GM12875 (cell line): ENCODE data around the gene CDCA8.

Experiments used
- H3K4me3 ChIP-seq: one replicate; pipeline ENCODE4 v1.5.1; 2011; ENCODE audit warnings: low read depth, low read length, control low read depth
- TF ChIP-seq, protein P1 (sequence below): IDR thresholded peaks from 2 replicates; pipeline ENCODE4 v1.5.1; 2011; ENCODE audit warnings: low read depth, mild to moderate bottlenecking, control low read depth, inconsistent platforms, low read length, moderate library complexity, borderline replicate concordance; ENCODE audit not compliant: insufficient read depth

CDCA8 gene

DNA sequence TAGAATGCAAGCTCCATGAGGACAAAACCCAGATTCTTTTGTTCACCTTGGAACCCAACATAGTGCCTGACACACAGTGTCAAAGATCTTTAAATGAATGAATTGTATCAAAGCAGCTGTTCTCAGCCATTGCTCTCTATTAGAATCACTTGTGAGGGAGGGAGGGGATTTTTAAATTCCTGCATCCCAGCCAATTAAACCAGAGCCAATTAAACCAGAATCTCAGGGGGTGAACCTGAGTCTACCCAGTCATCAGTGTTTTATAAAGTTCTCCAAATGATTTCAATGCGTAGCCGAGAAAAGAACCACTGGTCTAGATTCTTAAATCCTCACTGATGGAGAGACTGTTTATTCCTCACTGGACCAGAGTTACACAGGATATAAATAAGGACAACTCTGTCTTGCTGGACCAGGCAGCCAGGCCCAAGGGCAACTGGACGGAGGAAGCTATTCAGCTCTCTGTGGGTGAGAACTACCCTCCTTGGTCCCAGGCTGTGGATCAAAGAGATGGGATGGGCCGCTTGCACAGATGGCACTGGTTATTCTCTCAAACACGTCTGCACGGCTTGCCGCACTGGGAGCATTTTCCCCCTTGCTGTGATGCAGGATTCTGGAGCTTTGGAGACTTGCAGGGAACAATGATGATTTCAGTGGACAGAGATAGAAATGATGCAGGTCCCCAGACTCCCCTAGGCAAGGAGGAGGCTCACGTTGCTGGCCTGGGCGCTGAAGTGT, 20.0 kb upstream of the CDCA8 start:
- no peak overlapping the region for H3K4me3 ChIP-seq
- TF ChIP-seq, protein P1, sequence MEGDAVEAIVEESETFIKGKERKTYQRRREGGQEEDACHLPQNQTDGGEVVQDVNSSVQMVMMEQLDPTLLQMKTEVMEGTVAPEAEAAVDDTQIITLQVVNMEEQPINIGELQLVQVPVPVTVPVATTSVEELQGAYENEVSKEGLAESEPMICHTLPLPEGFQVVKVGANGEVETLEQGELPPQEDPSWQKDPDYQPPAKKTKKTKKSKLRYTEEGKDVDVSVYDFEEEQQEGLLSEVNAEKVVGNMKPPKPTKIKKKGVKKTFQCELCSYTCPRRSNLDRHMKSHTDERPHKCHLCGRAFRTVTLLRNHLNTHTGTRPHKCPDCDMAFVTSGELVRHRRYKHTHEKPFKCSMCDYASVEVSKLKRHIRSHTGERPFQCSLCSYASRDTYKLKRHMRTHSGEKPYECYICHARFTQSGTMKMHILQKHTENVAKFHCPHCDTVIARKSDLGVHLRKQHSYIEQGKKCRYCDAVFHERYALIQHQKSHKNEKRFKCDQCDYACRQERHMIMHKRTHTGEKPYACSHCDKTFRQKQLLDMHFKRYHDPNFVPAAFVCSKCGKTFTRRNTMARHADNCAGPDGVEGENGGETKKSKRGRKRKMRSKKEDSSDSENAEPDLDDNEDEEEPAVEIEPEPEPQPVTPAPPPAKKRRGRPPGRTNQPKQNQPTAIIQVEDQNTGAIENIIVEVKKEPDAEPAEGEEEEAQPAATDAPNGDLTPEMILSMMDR, result no peak

GRCh38 chr1:37673920-37674319, 18.4 kb upstream of the CDCA8 start:
- TF ChIP-seq, protein P1, result no peak
- no peak overlapping the region for H3K4me3 ChIP-seq

DNA sequence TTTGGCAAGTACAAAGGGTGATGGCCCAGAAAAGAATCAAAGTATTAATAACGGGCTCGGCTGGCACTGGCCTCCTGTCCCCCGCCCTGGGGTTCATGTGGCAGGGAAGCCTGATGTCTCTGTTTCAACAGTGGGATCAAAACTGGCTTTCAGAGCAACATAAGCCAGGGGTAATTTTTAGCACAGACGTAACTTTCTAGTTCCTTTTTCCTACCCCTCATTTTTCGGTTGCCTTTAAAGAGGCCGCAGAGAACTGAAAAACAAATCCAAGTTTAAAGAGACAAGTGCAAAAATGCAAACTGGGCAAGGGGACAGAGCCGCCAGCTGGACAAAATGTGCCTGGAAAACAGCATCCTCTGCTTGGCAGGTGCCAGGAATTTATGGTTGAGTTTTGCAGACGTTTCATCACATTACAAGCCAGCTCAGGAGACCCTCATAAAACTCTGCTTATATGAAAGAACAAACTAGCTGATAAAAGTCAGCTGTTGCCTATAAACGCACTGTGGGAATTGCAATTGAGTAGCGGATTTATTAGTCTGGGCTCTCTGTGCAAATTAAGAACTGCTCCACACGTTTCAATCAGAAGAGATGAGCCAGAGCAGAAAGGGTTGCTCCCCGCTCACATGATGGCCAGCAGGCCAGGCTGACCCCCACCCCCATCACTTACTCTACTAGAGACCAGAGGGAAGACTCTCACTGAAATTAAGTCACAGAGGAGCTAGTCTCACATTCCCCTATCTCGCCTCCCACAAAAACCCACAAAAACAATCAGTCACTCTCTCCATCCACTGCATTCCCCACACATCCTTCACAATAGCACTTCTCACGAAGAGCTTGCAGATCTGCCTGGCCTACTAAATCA, 15.8 kb upstream of the CDCA8 start:
- no peak overlapping the region for H3K4me3 ChIP-seq
- TF ChIP-seq, protein P1, result no peak

DNA sequence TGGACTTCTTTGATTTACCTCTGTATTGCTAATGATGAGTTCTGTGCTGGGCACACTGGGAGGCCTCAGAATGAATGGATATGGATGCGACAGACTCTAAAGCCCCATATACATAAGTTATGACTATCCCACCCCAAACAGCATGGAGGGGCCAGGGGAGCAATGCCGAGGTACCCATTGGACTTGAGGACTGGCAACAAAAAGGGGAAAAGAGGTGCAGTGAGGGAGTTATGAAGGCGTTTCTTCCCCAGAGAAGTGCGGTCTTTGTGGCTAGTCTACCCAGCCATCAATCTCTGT, 15.2 kb upstream of the CDCA8 start:
- TF ChIP-seq, protein P1, result no peak
- no peak overlapping the region for H3K4me3 ChIP-seq

- no peak overlapping the region for H3K4me3 ChIP-seq
- TF ChIP-seq, protein P1, result no peak
Measured at GRCh38 chr1:37677808-37678207, 14.5 kb upstream of the CDCA8 start.

DNA sequence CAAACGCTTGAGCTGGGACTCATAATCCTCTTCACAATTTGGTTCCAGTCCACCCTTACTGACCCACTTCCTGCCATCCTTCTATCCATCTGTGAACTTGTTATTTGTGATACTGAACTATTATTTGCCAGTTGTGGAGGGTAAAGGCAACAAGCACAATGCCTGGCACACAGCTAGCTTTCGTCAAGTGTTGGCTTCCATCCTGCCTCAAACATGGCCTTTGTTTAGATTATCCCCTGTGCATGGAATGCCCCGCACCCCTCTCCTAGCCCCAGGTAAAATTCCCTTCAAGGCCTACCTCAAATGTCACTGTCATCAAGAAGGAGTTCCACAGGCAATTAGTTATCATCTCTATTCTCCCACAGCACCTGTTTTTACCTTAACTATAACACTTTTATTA, 11.4 kb upstream of the CDCA8 start:
- TF ChIP-seq, protein P1, result no peak
- no peak overlapping the region for H3K4me3 ChIP-seq
